HG02870 (cell line): ENCODE measurements around the gene SLC13A4.
"Not testable (repeated sequence)": the region's sequence is repeated elsewhere in the genome, so short reads cannot be mapped to it uniquely, and the experiment has no call there.

Experiments
- ATAC-seq: cut with Tn5 transposase; IDR thresholded peaks from one replicate; pipeline ENCODE4 v1.9.1; 2021; ENCODE audit warnings: mild to moderate bottlenecking, moderate library complexity; ENCODE audit not compliant: unreplicated experiment

SLC13A4 gene

DNA sequence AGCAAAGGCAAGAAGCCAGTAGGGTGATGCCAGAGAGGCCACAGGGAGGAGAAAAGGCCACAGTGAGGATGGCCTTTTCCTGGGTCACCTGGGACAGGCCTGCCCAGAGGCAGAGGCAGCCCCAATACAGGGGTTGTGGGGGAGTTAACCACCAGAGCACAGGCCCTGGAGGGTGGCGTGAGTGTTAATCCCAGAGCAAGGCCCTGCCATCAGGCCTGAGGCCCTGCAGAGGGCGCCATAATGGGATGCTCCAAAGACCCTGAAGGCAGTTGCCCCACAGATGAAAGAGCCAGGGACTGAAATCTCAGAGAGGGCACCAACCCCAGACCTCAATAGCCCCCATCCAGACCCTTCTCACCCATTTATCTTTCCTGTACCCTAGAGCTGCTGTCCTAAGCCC lies 23.9 kb downstream of the SLC13A4 start:
- no peak for ATAC-seq

DNA sequence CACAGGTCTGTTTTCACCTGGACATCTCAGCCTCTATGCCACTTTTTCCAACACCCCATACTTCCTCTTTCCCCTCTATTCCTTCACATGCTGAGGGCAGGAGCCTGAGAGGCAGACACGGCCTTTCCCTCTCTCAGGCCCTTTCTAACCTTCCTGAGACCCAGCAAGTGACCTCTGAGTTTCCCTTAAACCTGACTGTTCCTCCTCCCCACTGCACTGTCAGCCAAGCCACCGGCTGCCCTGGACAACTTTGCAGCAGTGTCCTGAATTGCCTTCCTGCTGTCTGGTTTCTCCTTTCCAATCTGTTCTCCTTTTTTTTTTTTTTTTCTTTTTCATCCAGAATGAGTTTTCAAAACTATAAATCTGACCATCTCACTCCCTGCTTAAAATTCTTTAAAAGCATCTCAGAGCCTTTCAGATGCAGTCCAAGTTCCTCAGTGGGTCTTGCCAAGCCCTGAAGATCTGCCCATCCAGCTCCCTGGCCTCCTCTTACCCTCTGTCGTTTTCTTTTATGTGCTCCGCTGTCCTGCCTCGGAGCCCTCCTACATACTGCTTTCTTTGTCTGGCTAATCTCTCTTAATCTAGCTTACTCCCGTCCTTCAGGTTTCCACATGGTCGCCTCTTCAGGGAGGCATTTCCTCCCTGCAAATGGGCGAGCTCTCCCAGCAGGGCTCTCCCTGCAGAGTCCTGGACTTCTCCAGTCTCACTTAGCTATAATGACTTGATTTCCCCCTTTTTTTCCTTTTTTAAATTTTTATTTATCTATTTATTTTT lies 30.5 kb downstream of the SLC13A4 start:
- no peak for ATAC-seq

DNA sequence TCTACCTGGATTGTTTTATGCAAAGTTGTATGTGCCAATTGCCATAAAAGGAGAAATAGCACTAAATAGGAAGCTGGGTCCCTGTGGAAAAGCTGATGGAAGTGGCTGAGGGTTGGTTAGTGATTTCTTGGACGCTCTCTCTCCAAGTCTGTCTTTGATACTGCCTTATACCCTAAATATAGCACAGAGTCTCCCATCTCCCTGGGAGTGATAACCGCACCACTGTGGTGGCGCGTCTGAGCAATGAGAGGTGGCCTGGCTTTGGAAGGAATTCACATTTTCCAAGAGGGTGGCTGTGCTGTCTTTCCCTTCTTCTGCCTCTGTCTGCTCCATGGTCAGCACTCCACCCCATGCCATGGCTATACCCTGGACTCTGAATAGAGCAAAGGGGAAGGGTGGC lies 34.4 kb downstream of the SLC13A4 start:
- ATAC-seq, result no peak

DNA sequence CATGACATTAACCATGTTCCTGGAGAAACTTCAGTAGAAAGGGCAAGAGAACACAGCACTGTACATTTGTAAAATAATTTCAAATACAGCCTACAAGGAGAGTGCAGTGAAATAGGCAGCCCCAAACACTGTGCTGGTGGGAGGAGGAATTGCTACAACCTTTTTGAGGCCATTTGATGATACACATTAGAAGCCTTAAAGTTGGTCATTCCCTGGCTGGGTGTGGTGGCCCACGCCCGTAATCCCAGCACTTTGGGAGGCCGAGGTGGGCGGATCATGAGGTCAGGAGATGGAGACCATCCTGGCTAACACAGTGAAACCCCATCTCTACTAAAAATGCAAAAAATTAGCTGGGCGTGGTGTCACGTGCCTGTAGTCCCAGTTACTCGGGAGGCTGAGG lies 35.4 kb downstream of the SLC13A4 start:
- not testable (repeated sequence) for ATAC-seq

- ATAC-seq, result no peak
Observed at GRCh38 chr7:135692055-135692454, 35.9 kb downstream of the SLC13A4 start.

GRCh38 chr7:135690566-135690965 lies 37.4 kb downstream of the SLC13A4 start:
- no peak for ATAC-seq

DNA sequence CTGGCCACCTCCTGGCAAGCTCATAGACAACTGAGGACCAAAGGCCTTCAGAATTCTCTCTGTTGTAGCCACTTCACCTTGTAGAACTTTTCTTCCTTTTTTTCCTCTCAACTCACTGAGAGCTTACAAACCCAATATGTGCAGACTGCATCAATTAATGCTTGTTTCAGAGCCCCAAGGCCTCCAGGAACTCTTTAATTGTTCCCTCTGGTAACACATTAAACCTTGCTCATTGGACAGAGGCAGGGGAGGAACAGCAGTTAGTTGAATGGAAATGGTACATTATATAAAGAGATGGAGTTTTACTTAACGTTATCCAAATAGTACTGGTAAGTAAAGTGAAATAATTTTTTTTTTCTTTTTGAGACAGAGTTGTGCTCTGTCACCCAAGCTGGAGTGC lies 40.5 kb downstream of the SLC13A4 start:
- no peak for ATAC-seq

DNA sequence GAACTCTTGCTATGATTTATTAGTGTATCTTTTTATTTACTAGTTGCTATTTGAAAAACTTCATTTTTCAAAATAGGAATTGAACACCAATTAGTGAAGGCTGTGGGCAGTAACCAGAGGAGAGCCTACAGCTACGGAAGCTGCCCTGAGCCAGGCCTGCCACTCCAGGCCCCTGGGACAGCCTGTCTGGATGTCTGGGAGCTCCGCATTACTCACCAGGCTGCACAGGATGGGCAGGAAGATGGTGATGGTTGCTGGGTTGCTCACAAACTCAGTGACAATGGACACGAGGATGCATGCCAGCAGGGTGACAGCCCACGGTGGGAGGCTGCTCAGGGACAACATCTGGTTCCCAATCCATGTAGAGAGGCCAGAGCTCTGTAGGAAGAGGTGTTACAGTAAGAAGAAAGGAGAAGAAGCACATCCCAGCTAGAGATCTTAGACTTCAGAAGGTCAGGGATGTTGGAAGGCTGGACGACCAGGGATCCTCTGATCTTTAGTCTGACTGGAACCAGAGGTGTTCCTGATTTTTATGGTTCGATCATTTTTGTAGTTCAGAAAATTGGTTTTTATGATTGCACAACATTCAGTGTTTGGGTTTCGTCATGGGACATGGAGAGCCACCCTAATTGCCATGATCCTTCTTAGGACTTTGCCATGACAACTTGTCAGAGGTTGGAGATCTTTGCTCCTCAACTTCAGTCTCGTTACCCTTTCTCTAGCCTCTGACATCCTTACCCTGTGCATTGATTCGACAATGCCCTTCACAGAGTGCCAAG lies 42.5 kb downstream of the SLC13A4 start:
- no peak for ATAC-seq

GRCh38 chr7:135684699-135685098 lies 43.3 kb downstream of the SLC13A4 start:
- ATAC-seq, result no peak

- ATAC-seq, result no peak
Observed at GRCh38 chr7:135684136-135684535, 43.9 kb downstream of the SLC13A4 start.

DNA sequence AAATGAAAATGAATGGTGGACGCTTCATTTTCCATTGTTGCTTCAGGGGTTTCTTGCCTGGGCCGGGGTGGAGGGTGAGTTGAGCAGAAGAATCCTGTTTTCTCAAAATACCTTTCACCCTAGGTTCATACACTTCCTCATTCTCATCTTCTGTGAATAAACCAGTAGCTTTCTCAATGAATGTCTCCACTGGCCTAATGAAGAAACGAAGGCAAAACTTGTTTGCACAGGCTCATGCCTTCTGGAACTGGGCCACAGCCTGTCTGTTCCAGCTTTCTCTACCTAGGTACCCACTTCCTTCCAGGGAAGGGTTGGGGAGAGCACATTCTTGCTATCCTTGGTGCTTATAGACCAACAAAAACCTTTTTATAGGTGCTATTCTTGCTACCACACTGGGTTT lies 44.4 kb downstream of the SLC13A4 start:
- ATAC-seq, result no peak

- no peak for ATAC-seq
Observed at GRCh38 chr7:135682191-135682590, 45.8 kb downstream of the SLC13A4 start.

DNA sequence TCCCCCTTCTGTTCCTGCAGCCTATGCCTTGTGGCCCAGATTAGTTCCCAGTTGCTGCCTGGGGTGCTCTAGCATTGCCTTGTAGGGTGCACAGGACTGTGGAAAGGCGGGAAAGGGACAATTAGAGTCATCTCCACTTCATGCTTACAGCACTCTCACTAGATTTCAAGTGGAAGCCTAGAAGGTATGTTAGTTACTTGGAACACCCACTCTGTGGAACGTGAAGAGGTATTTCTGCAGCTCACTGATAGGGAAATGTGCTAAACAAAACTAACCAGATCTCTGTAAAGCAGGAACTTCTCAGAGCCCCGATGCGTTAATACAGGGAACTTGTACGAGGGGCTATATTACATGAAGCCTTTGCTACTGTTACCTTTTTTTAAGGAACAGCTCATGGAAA lies 46.2 kb downstream of the SLC13A4 start:
- no peak for ATAC-seq

DNA sequence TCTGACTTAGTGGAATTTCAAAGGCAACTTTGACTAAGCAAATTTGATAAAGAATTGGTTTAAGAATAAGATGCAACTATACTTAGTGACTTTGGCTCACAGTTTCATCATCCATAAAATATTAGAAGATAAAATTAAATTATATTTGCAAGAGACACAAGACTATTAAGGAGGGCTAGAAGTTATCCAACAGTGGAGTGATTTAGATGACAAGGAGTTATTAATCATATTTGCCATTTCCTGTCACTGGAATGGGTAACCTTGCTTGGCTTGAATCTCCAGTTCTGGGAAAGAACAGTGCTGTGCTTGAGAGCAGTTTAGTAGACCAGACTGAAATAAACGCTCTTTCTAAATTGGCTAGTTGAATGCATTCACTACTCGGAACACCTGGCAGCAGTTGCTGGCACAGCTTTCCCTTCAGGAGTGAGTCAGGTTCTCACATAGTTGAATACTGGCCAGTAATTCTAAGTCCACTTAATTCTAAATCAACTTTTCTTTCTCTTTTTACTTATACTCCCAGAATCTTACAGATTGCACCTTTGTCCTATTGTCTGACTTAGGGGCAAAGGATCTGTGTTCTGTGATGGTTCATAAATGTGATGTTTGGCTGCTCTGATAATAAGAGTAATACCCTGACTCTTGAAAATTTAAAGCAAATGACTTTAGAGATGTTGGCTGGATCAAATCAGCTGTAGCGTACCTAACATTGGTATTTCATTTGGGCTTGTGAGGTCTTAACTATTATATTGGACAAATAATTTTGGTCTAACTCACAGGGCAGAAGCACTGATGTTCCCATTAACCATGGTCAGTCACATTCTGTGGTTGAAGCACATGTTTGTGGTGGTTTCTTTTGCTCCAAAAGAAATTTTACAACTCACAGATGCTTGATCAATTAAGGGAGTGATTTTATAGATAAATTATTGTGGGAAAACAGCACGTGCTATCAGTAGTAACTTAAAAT lies 49.1 kb downstream of the SLC13A4 start:
- no peak for ATAC-seq

- no peak for ATAC-seq
Observed at GRCh38 chr7:135673360-135673706, 54.7 kb downstream of the SLC13A4 start.

DNA sequence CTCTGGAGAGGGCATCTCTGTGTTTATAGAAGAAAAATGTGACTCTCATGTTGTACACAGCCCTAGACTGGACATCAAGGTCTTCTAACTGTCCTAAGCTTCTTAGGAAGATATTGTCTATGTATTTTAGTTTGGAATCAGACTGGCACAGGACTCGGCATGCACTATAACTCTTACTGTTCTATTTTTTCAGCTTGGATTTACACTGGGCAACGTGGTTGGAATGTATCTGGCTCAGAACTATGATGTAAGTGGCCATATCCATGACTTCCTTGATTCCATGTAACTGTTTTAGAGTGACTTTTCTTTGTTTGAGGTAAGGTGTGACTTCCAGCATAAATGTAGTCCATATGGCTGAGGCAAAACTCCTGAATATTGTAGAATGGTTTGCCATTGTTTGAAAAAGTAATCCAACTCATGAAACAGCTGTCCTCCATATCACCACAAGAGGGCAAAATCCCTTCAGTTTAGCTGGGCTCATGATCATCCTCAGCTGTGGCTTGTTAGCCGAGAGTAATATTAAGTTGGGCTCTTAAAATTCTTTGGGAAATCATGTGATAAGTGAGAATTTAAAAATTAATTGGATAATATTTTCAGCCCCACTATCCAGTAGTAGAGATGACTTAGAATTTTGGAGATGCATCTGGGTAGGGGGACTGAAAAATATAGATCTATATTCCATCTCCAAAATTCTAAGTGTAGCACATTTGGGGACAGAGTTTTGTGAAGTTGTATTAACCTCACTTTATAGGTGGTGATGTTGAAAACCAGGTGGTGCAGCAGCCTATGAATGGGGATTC lies 55.2 kb downstream of the SLC13A4 start:
- ATAC-seq, result peak; percentile 75

- ATAC-seq, result no peak
Observed at GRCh38 chr7:135670179-135670578, 57.8 kb downstream of the SLC13A4 start.

DNA sequence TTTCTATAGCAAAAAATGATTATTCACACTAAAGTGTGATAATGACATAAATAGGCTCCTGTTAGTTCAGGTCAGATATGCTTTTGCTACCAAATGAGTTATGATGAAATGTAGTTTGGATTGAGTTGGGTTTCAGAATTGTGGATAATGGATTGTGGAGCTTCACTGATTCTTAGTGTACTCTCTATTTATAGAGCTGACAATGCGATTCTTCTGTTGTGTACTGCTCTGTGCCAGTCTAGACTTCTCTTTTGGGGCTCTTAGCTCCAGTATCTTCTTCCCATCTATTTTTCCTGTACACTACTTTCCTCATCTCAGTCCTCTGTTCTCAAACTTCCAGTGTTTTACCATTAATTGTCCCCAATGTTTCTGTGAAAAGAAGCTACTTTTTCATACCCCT lies 58.2 kb downstream of the SLC13A4 start:
- ATAC-seq, result no peak

DNA sequence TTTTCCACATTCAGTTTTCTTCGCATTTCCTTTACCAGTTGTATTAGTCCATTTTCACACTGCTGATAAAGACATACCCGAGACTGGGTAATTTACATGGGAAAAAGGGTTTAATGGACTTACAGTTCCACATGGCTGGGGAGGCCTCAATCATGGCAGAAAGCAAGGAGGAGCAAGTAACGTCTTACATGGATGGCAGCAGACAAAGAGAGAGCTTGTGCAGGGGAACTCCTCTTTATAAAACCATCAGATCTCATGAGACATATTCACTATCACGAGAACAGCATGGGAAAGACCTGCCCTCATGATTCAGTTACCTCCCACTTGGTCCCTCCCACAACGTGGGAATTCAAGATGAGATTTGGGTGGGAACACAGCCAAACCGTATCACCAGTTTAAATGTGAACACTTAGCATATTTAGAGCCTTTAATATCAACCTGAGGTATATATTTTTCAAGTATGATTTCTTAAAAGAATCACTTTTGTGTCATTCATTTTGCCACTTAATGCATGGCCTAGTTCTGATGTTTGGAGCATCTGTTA lies 59.1 kb downstream of the SLC13A4 start:
- ATAC-seq, result not testable (repeated sequence)

GRCh38 chr7:135667626-135668025 lies 60.4 kb downstream of the SLC13A4 start:
- ATAC-seq, result not testable (repeated sequence)
